H9 (cell line): ENCODE measurements around the gene AJAP1. TPM values are rescaled to one million over a fixed set of nuclear protein-coding genes. Genes with fewer than 3 reads are reported as not detected.

ENCODE experiments used
- DNase-seq: peaks from one replicate; pipeline ENCODE4 v3.0.0-alpha.2; 2017
- H2AFZ ChIP-seq: one replicate; pipeline ENCODE4 v1.6.1; 2013; ENCODE audit warnings: mild to moderate bottlenecking, low read length, control low read depth, moderate library complexity
- H2AK5ac ChIP-seq: 2 replicates; pipeline ENCODE4 v1.6.1; 2013; ENCODE audit warnings: low read length, control low read depth, mixed read lengths; ENCODE audit not compliant: insufficient read length
- H2BK120ac ChIP-seq: one replicate; pipeline ENCODE4 v1.6.1; 2013; ENCODE audit warnings: low read depth, mild to moderate bottlenecking, low read length, control low read depth, inconsistent platforms; ENCODE audit not compliant: poor library complexity, severe bottlenecking
- H2BK12ac ChIP-seq: 2 replicates; pipeline ENCODE4 v1.6.1; 2013; ENCODE audit warnings: low read length, control low read depth, mixed read lengths, low read depth; ENCODE audit not compliant: insufficient read length
- H2BK15ac ChIP-seq: 2 replicates; pipeline ENCODE4 v1.6.1; 2013; ENCODE audit warnings: low read depth, low read length, control low read depth
- H2BK20ac ChIP-seq: one replicate; pipeline ENCODE4 v1.6.1; 2013; ENCODE audit warnings: low read depth, mild to moderate bottlenecking, low read length, control low read depth, inconsistent platforms; ENCODE audit not compliant: poor library complexity, severe bottlenecking
- H2BK5ac ChIP-seq: 2 replicates; pipeline ENCODE4 v1.6.1; 2013; ENCODE audit warnings: low read length, control low read depth, mixed read lengths; ENCODE audit not compliant: insufficient read length
- H3K14ac ChIP-seq: 2 replicates; pipeline ENCODE4 v1.6.1; 2013; ENCODE audit warnings: low read length, control low read depth; ENCODE audit not compliant: insufficient read depth
- H3K18ac ChIP-seq: 2 replicates; pipeline ENCODE4 v1.6.1; 2013; ENCODE audit warnings: low read depth, mild to moderate bottlenecking, mixed read lengths, low read length, control low read depth; ENCODE audit not compliant: insufficient read length
- H3K23ac ChIP-seq: 2 replicates; pipeline ENCODE4 v1.6.1; 2013; ENCODE audit warnings: low read length, control low read depth, mixed read lengths, low read depth; ENCODE audit not compliant: insufficient read length
- H3K23me2 ChIP-seq: 2 replicates; pipeline ENCODE4 v1.6.1; 2013; ENCODE audit warnings: low read depth, mild to moderate bottlenecking, mixed read lengths, low read length, control low read depth; ENCODE audit not compliant: insufficient read length, poor library complexity, severe bottlenecking
- H3K27ac ChIP-seq: 2 replicates; pipeline ENCODE4 v1.5.1; 2013; ENCODE audit warnings: low read length, control low read depth, mixed read lengths, low read depth; ENCODE audit not compliant: insufficient read length
- H3K27me3 ChIP-seq: 2 replicates; pipeline ENCODE4 v1.6.1; 2013; ENCODE audit warnings: low read length, control low read depth, inconsistent platforms; ENCODE audit not compliant: insufficient read depth
- H3K4ac ChIP-seq: 2 replicates; pipeline ENCODE4 v1.6.1; 2013; ENCODE audit warnings: low read depth, mild to moderate bottlenecking, control low read depth, inconsistent platforms, low read length, moderate library complexity
- H3K4me1 ChIP-seq: 2 replicates; pipeline ENCODE4 v1.6.1; 2013; ENCODE audit warnings: low read length, control low read depth, inconsistent platforms; ENCODE audit not compliant: insufficient read depth
- H3K4me2 ChIP-seq: 2 replicates; pipeline ENCODE4 v1.6.1; 2013; ENCODE audit warnings: low read length, control low read depth, mixed read lengths; ENCODE audit not compliant: insufficient read length, insufficient read depth
- H3K56ac ChIP-seq: 2 replicates; pipeline ENCODE4 v1.6.1; 2013; ENCODE audit warnings: low read depth, mild to moderate bottlenecking, mixed read lengths, low read length, control low read depth; ENCODE audit not compliant: insufficient read length
- H3K79me1 ChIP-seq: 2 replicates; pipeline ENCODE4 v1.6.1; 2013; ENCODE audit warnings: low read depth, mild to moderate bottlenecking, moderate library complexity, low read length, control low read depth, inconsistent platforms; ENCODE audit not compliant: insufficient read depth, poor library complexity, severe bottlenecking
- H3K79me2 ChIP-seq: 2 replicates; pipeline ENCODE4 v1.6.1; 2013; ENCODE audit warnings: low read length, control low read depth, inconsistent platforms; ENCODE audit not compliant: insufficient read depth
- H3K9ac ChIP-seq: 2 replicates; pipeline ENCODE4 v1.6.1; 2013; ENCODE audit warnings: low read length, control low read depth, mixed read lengths; ENCODE audit not compliant: insufficient read length; ENCODE audit errors: extremely low read depth
- H3K9me3 ChIP-seq: one replicate; pipeline ENCODE4 v1.6.1; 2013; ENCODE audit warnings: low read depth, low read length, inconsistent platforms; ENCODE audit not compliant: control insufficient read depth
- H3T11ph ChIP-seq: one replicate; pipeline ENCODE4 v1.6.1; 2013; ENCODE audit warnings: mild to moderate bottlenecking, low read length, control low read depth, inconsistent platforms
- H4K20me1 ChIP-seq: one replicate; pipeline ENCODE4 v1.6.1; 2013; ENCODE audit not compliant: control insufficient read depth, insufficient read length, insufficient read depth
- H4K5ac ChIP-seq: 2 replicates; pipeline ENCODE4 v1.6.1; 2013; ENCODE audit warnings: low read depth, mild to moderate bottlenecking, mixed read lengths, low read length, control low read depth; ENCODE audit not compliant: insufficient read length
- H4K8ac ChIP-seq: replicated peaks from 2 replicates; pipeline ENCODE4 v1.6.1; 2013; ENCODE audit warnings: low read length, control low read depth, mixed read lengths, low read depth; ENCODE audit not compliant: insufficient read length
- H4K91ac ChIP-seq: 2 replicates; pipeline ENCODE4 v1.6.1; 2013; ENCODE audit warnings: low read depth, mild to moderate bottlenecking, moderate library complexity, mixed read lengths, low read length, control low read depth; ENCODE audit not compliant: insufficient read length
- H3K27ac Mint-ChIP-seq, 3 experiments: 2 replicates in 2 of 3; 3 replicates in 1 of 3; pipeline ENCODE4 v1.8.0; 2020 to 2021; ENCODE audit warnings: mixed read lengths in 3 of 3, mild to moderate bottlenecking in 1 of 3, moderate library complexity in 1 of 3
- H3K27me3 Mint-ChIP-seq: 2 replicates; pipeline ENCODE4 v1.8.0; 2021; ENCODE audit warnings: low read depth, mild to moderate bottlenecking, moderate library complexity, mixed read lengths
- H3K36me3 Mint-ChIP-seq, 3 experiments: 2 replicates in 2 of 3; 3 replicates in 1 of 3; pipeline ENCODE4 v1.8.0; 2020 to 2021; ENCODE audit warnings: low read depth in 3 of 3, mixed read lengths in 3 of 3; ENCODE audit not compliant: insufficient read depth in 1 of 3
- H3K4me1 Mint-ChIP-seq, 2 experiments: 2 replicates each; pipeline ENCODE4 v1.8.0; 2020; ENCODE audit warnings: mixed read lengths in 2 of 2
- H3K4me3 Mint-ChIP-seq, 2 experiments: 2 replicates in 1 of 2; 3 replicates in 1 of 2; pipeline ENCODE4 v1.8.0; 2020 to 2021; ENCODE audit warnings: mild to moderate bottlenecking in 2 of 2, mixed read lengths in 2 of 2, moderate library complexity in 1 of 2
- H3K9me3 Mint-ChIP-seq, 2 experiments: 2 replicates in 1 of 2; 3 replicates in 1 of 2; pipeline ENCODE4 v1.8.0; 2020; ENCODE audit warnings: mild to moderate bottlenecking in 2 of 2, mixed read lengths in 2 of 2, moderate library complexity in 1 of 2
- CTCF ChIP-seq: fragments of 200-600 bp; sonication (generic); conservative IDR thresholded peaks from 3 replicates; pipeline ENCODE4 v1.8.0; 2021; ENCODE audit warnings: antibody characterized with exemption, mild to moderate bottlenecking
- WGBS: extraction: QIAGEN DNeasy Blood & Tissue Kit; methylation state at CpG from one replicate; pipeline ENCODE4 v1.1.7; 2013; ENCODE audit warnings: missing lambda C conversion rate, low lambda C conversion rate, mixed read lengths; ENCODE audit not compliant: insufficient read length; ENCODE audit errors: extremely low coverage; 5-methylcytosine and 5-hydroxymethylcytosine counted together
- total RNA-seq: library from RNA; stranded (reverse); gene quantifications from 2 replicates; pipeline ENCODE4 v1.2.1, GENCODE V29; 2021

The AJAP1 gene
- total RNA-seq, 1 experiment from 2014 or later, result 8.6 TPM

- Histone ChIP-seq H3K4ac (no peak overlapping the region), H3K9ac (no peak overlapping the region), H3K56ac (no peak overlapping the region), H3K4me2 (no peak overlapping the region), H3K4me1 (no peaks in the 10 kb centered on the region), H3K79me2 (no peaks in the 10 kb centered on the region), H2BK120ac (no peak overlapping the region), H3T11ph (no peak overlapping the region), H4K8ac (no peak overlapping the region), H3K79me1 (no peaks in the 10 kb centered on the region), H2BK15ac (no peak overlapping the region), H3K23me2 (no peaks in the 10 kb centered on the region), H3K27ac (no peak overlapping the region), H2BK20ac (no peak overlapping the region), H3K27me3 (no peaks in the 10 kb centered on the region), H4K20me1 (no peaks in the 10 kb centered on the region), H2BK12ac (no peak overlapping the region), H2AFZ (no peak overlapping the region), H3K18ac (no peak overlapping the region), H4K5ac (no peak overlapping the region), H3K9me3 (no peaks in the 10 kb centered on the region), H3K14ac (no peak overlapping the region), H3K23ac (no peak overlapping the region), H2AK5ac (no peak overlapping the region), H2BK5ac (no peak overlapping the region), H4K91ac (no peak overlapping the region)
- Mint-ChIP-seq H3K27ac (no peak overlapping the region), H3K4me3 (no peak overlapping the region), H3K4me1 (peaks cover 29 to 32% of the 10 kb centered on the region in 2 experiments), H3K27me3 (peaks cover 34% of the 10 kb centered on the region), H3K9me3 (peaks cover 7 to 10% of the 10 kb centered on the region in 2 experiments; a peak in 4 of 5 replicates), H3K36me3 (peaks cover 0 to 2% (median 2%) of the 10 kb centered on the region in 3 experiments; a peak in 1 of 7 replicates)
- no peak for DNase-seq
- no CpG with 5 or more reads among the region's 6 CpGs for WGBS
- TF ChIP-seq CTCF, result no peak
These were observed 49.3 kb upstream of the AJAP1 start for GRCh38 chr1:4605158-4605557.
